ENCODE measurements around the gene COL23A1.

DNA sequence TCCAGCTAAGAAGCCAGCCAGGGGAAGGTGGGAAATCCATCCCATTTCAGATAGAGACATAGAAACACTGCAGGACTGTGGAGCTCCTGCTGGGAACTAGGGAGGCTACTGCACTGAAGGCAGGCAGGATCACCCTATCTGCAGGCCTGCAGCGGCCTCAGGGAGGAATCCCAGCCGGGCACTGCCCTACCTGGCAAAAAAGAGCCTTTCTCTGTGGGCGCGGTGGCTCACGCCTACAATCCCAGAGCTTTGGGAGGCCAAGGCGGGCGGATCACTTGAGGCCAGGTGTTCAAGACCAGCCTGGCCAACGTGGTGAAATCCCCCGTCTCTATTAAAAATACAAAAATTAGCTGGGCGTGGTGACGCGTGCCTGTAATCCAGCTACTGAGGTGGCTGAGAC is 286.2 kb downstream of the COL23A1 start:
- TF ChIP-seq CTCF (conservative IDR thresholded peaks at IDR 0.05; ENCODE audit: low read depth, low read length) = no peak
- no peak for TF ChIP-seq EZH2 (IDR thresholded peaks at IDR 0.05; ENCODE audit: borderline replicate concordance, low read depth, low read length, poor library complexity, severe bottlenecking)
